Tibial nerve (tissue), 4 donors: ENCODE data around the gene ARHGEF11. TPM values are rescaled to one million over a fixed set of nuclear protein-coding genes. Genes with fewer than 3 reads are reported as not detected.

ENCODE experiments used
- DNase-seq, 2 donors: peaks; one replicate each; pipeline ENCODE4 v3.0.0-alpha.2; 2019; ENCODE audit warnings: low spot score in 2 of 2
- H3K27ac ChIP-seq, 4 donors: fragments of 200-600 bp; sonication (generic) in 3 of 4; one replicate each; pipeline ENCODE4 v1.5.1; 2017 to 2019; ENCODE audit warnings: mild to moderate bottlenecking in 1 of 4
- H3K27me3 ChIP-seq, 2 donors: fragments of 200-600 bp; sonication (generic) in 1 of 2; one replicate each; pipeline versions ENCODE4 v1.5.1 to v1.6.0; 2017 to 2019
- H3K36me3 ChIP-seq, 3 donors: fragments of 200-600 bp; sonication (generic); one replicate each; pipeline ENCODE4 v1.5.1; 2018 to 2019
- H3K4me1 ChIP-seq, 4 donors: fragments of 200-600 bp; sonication (generic) in 3 of 4; one replicate each; pipeline ENCODE4 v1.5.1; 2017 to 2019
- H3K4me3 ChIP-seq, 4 donors: fragments of 200-600 bp; sonication (generic) in 3 of 4; one replicate each; pipeline ENCODE4 v1.5.1; 2017 to 2019; ENCODE audit warnings: mild to moderate bottlenecking in 1 of 4, moderate library complexity in 1 of 4
- H3K9me3 ChIP-seq, 4 donors: fragments of 200-600 bp; sonication (generic) in 3 of 4; one replicate each; pipeline ENCODE4 v1.5.1; 2017 to 2019
- CTCF ChIP-seq, 5 experiments: fragments of 200-600 bp in 3 of 5; fragments of 450-650 bp in 2 of 5; sonication (generic) in 3 of 5; IDR thresholded peaks; one replicate each; pipeline ENCODE4 v1.5.1; 2016 to 2019; ENCODE audit warnings: antibody characterized with exemption in 5 of 5, mild to moderate bottlenecking in 3 of 5, moderate library complexity in 2 of 5
- EP300 ChIP-seq, 2 donors: sonication (generic); formaldehyde crosslinking; IDR thresholded peaks; one replicate each; pipeline ENCODE4 v1.6.1; 2017; ENCODE audit warnings: antibody characterized with exemption in 2 of 2, mild to moderate bottlenecking in 1 of 2
- POLR2A ChIP-seq, 2 donors: fragments of 450-650 bp; IDR thresholded peaks; one replicate each; pipeline ENCODE4 v1.6.1; 2017; ENCODE audit warnings: antibody characterized with exemption in 2 of 2, mild to moderate bottlenecking in 2 of 2, moderate library complexity in 2 of 2
- WGBS, 2 donors: methylation state at CpG; one replicate each; pipeline ENCODE4 v1.1.5; 2018; 5-methylcytosine and 5-hydroxymethylcytosine counted together
- total RNA-seq, 4 donors: library from RNA; depleted of rRNA; stranded (reverse); fragments of >200 nt; gene quantifications; one replicate each; pipeline ENCODE4 v1.1.0, GENCODE V29; 2016

The ARHGEF11 gene
- total RNA-seq, 4 donors from 2014 or later, result 41.3 to 58.4 (median 46.8) TPM

GRCh38 chr1:157005965-157006364 is 39.6 kb downstream of the ARHGEF11 start:
- H3K27me3 ChIP-seq, result no peaks in the 10 kb centered on the region
- TF ChIP-seq POLR2A (IDR thresholded peaks at IDR 0.05) (no peak), CTCF (IDR thresholded peaks at IDR 0.05) (no peak), EP300 (IDR thresholded peaks at IDR 0.05) (no peak)

GRCh38 chr1:157004806-157005205 is 40.7 kb downstream of the ARHGEF11 start:
- H3K36me3 ChIP-seq, result no peaks in the 10 kb centered on the region
- 13 to 18% methylated on average over 3 of the region's 3 CpGs for WGBS, 2 donors
- DNase-seq, result no peak
- no peak overlapping the region for H3K4me3 ChIP-seq
- peaks cover 0 to 42% (median 2%) of the 10 kb centered on the region in 4 donors for H3K4me1 ChIP-seq
- H3K27ac ChIP-seq, result no peak overlapping the region
- no peaks in the 10 kb centered on the region for H3K9me3 ChIP-seq
- TF ChIP-seq CTCF (IDR thresholded peaks at IDR 0.05) (no peak), EP300 (IDR thresholded peaks at IDR 0.05) (no peak), POLR2A (IDR thresholded peaks at IDR 0.05) (no peak)
- no peaks in the 10 kb centered on the region for H3K27me3 ChIP-seq

More at GRCh38 chr1:157005965-157006364, 39.6 kb downstream of the ARHGEF11 start:
- Histone ChIP-seq H3K4me3 (no peak overlapping the region), H3K4me1 (peaks cover 0 to 42% (median 2%) of the 10 kb centered on the region in 4 donors), H3K9me3 (no peaks in the 10 kb centered on the region), H3K36me3 (no peaks in the 10 kb centered on the region), H3K27ac (no peak overlapping the region)
- 49 to 50% methylated on average over 2 of the region's 2 CpGs for WGBS, 2 donors
- no peak for DNase-seq

- Histone ChIP-seq H3K27me3 (no peaks in the 10 kb centered on the region), H3K4me3 (no peak overlapping the region), H3K9me3 (no peaks in the 10 kb centered on the region), H3K27ac (no peak overlapping the region), H3K36me3 (no peaks in the 10 kb centered on the region), H3K4me1 (peaks cover 0 to 42% (median 2%) of the 10 kb centered on the region in 4 donors)
- no peak for TF ChIP-seq CTCF (IDR thresholded peaks at IDR 0.05)
- no peak for TF ChIP-seq EP300 (IDR thresholded peaks at IDR 0.05)
- no peak for TF ChIP-seq POLR2A (IDR thresholded peaks at IDR 0.05)
- WGBS, 2 donors, result 57 to 65% methylated on average over 4 of the region's 4 CpGs
- no peak for DNase-seq
These were observed 41.2 kb downstream of the ARHGEF11 start for GRCh38 chr1:157004327-157004726.

GRCh38 chr1:157001304-157001703 is 44.2 kb downstream of the ARHGEF11 start:
- Histone ChIP-seq H3K4me1 (peaks cover 0 to 15% (median 0%) of the 10 kb centered on the region in 4 donors), H3K27me3 (no peaks in the 10 kb centered on the region), H3K4me3 (no peak overlapping the region), H3K27ac (no peak overlapping the region), H3K36me3 (no peaks in the 10 kb centered on the region), H3K9me3 (no peaks in the 10 kb centered on the region)
- no peak for TF ChIP-seq POLR2A (IDR thresholded peaks at IDR 0.05)
- no peak for TF ChIP-seq CTCF (IDR thresholded peaks at IDR 0.05)
- TF ChIP-seq EP300 (IDR thresholded peaks at IDR 0.05), result no peak
- no peak for DNase-seq
- 86 to 90% methylated on average over 1 of the region's 1 CpG for WGBS, 2 donors

- no peak for DNase-seq
- no peaks in the 10 kb centered on the region for H3K27me3 ChIP-seq
- no peak overlapping the region for H3K27ac ChIP-seq
- peaks cover 0 to 15% (median 0%) of the 10 kb centered on the region in 4 donors for H3K4me1 ChIP-seq
- H3K36me3 ChIP-seq, result no peaks in the 10 kb centered on the region
- H3K9me3 ChIP-seq, result no peaks in the 10 kb centered on the region
- H3K4me3 ChIP-seq, result no peak overlapping the region
- TF ChIP-seq EP300 (IDR thresholded peaks at IDR 0.05) (no peak), POLR2A (IDR thresholded peaks at IDR 0.05) (no peak), CTCF (IDR thresholded peaks at IDR 0.05) (no peak)
- WGBS, 2 donors, result 92 to 96% methylated on average over 5 of the region's 5 CpGs
These were observed 44.9 kb downstream of the ARHGEF11 start for GRCh38 chr1:157000686-157001085.
